T-helper 2 cell treated with Interferon-gamma antibody and Interleukin-4, amounts not matched to agents 100 ng/mL and 5 ng/mL, for 36 hours (primary cell): ENCODE measurements around the gene GPR75. TPM values are rescaled to one million over a fixed set of nuclear protein-coding genes. Genes with fewer than 3 reads are reported as not detected.

ENCODE experiments used
- intact Hi-C: fragments of 100-400 bp; cut with micrococcal nuclease; formaldehyde crosslinking; loops from one replicate; pipeline ENCODE4 v1.15.1; 2023
- total RNA-seq: library from RNA; stranded (reverse); gene quantifications from 2 replicates; pipeline ENCODE4 v1.2.3, GENCODE V29; 2022

Gene GPR75
- 3.5 and 3.6 TPM in 2 replicates for total RNA-seq

- intact Hi-C loops: no loop called here
Measured at GRCh38 chr2:53859206-53860181, at the start of gene GPR75. Gene GPR75, minus strand, starts transcription at chr2:53859967. Its CDS starts 5,211 bp downstream, at chr2:53854756.

DNA sequence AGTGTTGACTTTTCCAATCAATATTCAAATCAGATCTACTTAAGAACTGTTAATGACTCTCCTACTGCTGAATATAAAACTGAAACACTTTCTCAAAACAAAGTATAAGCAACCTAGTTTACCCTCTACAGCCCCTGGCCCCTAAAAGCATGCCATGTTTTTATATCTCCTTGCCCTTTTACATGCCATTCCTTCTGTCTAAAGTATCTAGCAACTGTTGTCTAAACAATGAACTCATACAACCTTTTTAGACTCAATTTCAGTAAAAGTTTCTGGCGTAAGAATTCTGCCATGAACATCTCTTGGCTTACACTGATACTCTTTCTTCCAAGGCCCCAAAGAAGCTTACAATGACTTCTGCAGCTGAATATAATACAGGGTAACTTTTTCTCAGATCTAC is 47.8 kb upstream of the GPR75 start:
- intact Hi-C loops: no loop called here

GRCh38 chr2:53905396-53905795 is 45.6 kb upstream of the GPR75 start:
- intact Hi-C loops: no loop called here

- intact Hi-C loops: no loop called here
Measured at GRCh38 chr2:53903011-53903410, 43.2 kb upstream of the GPR75 start.

DNA sequence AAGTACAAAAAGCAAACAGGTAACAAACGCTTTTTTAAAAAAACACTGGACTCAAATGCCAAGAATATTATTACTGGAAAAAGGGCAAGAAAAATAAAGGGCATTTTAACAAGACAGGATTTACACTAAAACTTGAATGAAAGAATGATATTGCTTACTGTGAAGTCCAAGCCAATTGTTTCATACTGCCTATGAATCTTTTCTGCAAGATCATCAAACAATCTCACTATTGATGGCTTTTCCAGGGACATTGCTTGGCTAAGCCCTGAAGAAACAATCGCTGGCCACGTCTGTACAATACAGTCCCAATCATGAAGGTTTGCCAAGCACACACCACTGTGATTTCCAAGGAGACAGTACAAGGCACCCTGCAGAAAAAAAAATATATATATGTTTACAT is 41.4 kb upstream of the GPR75 start:
- intact Hi-C loops: no loop called here

GRCh38 chr2:53896864-53897263 is 37.1 kb upstream of the GPR75 start:
- intact Hi-C loops: no loop called here

- intact Hi-C loops: no loop called here
Measured at GRCh38 chr2:53886406-53887280, 26.9 kb upstream of the GPR75 start.

- intact Hi-C loops: no loop called here
Measured at GRCh38 chr2:53884883-53885282, 25.1 kb upstream of the GPR75 start.

- intact Hi-C loops: no loop called here
Measured at GRCh38 chr2:53881986-53882385, 22.2 kb upstream of the GPR75 start.

DNA sequence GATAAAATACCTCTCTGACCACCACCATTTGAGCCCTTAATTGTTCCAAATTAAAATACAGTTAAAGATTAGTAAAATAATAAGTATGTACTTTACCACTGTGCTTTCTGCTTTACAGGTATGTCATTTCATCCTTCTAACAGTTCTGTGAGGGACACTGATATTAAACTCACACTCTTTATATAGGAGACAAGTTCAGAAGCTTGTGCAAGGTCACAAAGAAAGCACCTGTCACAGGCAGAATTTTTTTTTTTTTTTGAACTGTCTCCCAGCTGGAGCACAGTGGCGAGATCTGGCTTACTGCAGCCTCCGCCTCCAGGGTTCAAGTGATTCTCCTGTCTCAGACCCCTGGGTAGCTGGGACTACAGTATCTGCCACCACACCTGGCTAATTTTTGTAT is 21.6 kb upstream of the GPR75 start:
- intact Hi-C loops: no loop called here

DNA sequence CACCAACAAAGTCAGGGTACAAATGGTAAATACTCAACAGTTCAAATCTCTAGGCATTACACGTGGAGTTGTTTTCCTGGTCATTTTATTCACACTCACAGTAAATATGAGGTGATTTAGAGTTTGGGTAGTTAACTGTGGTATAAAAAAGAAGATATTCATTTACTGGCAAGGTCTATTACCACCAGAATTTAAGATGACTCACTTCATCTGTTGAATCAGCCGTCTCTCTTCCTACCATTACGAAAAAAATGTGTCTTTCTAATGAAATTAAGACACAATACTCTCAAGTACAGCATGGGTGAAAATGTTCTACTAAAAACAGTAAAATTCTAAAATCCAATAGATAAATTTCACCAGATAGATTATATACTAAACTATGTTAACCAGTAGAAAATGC is 21.0 kb upstream of the GPR75 start:
- intact Hi-C loops: no loop called here

- intact Hi-C loops: no loop called here
Measured at GRCh38 chr2:53877556-53877955, 17.8 kb upstream of the GPR75 start.

GRCh38 chr2:53877112-53877511 is 17.3 kb upstream of the GPR75 start:
- intact Hi-C loops: no loop called here

- intact Hi-C loops: no loop called here
Measured at GRCh38 chr2:53874401-53874950, 14.7 kb upstream of the GPR75 start.

DNA sequence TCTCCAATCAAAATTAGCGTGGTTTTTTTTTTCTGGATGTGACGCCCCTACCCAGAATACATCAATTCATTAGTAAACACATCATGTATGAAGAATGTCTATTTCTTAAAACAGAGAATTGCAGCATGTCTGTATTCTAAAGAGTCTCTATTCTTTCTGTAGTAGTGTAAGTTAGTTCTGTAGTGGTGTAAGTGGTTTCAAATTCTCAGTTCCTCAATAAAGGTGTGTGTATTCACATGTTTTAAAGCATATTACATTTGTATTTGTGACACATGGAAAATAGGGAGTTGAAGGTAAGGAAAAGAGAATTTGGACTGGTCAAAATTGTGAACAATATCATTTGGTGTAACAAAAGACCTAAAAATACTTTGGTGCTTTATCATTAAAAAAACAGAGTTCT is 8.0 kb upstream of the GPR75 start:
- intact Hi-C loops: no loop called here

DNA sequence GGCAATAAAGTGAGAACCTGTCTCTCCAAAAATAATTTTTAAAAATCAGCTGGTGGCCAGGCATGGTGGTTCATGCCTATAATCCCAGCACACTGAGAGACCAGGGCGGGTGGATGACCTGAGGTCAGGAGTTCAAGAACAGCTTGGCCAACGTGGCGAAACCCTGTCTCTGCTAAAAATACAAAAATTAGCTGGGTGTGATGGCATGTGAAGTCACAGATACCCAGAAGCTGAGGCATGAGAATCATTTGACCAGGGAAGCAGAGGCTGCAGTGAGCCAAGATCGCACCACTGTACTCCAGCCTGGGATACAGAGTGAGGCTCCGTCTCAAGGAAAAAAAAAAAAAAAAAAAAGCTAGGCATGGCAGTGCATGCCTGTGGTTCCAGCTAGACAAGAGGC is 7.4 kb upstream of the GPR75 start:
- intact Hi-C loops: no loop called here

DNA sequence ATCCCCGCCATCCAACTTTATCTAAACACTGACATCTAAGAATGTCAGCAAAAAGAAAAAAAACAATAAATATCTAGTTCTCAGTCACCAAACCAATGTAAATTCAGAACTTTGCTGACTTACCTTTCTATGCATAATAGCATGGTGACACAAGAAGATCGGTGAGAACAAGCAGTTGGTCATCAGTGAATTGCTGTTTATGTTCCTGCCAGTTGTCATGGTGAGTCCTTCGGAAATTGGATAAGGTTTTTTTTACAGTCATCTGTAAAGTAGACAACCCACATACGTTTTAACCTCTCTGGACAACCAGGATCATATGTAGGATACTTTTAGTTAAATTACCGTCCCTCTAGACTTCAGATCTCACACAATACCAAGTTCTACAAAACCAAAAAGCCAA is 6.2 kb upstream of the GPR75 start:
- intact Hi-C loops: no loop called here

- intact Hi-C loops: no loop called here
Measured at GRCh38 chr2:53865264-53865663, 5.5 kb upstream of the GPR75 start.

DNA sequence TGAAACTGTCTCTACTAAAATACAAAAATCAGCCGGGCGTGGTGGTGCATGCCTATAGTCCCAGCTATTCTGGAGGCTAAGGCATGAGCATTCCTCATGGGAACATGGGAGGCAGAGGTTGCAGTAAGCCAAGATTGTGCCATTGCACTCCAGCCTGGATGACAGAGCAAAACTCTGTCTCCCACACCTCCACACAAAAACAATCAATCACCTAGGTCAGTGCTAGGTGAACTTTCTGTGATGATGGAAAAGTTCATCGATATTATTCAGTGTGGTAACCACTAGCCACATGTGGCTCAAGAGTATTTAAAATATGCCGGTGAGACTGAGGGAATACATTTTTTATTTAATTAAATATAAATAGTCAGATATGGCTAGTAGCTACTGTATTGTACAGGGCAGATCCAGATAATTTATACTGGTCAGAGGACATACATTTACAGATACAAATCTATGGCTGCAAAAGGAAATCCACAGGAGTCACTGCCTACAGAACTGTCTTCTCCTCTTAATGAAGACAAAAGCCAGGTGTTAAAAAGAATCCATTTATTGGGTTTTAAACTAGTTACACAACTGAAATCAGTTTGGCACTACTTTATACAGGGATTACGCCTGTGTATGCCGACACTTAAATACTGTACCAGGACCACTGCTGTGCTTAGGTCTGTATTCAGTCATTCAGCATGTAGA is 3.9 kb upstream of the GPR75 start:
- intact Hi-C loops: no loop called here

GRCh38 chr2:53861824-53862223 is 2.1 kb upstream of the GPR75 start:
- intact Hi-C loops: no loop called here

- intact Hi-C loops: no loop called here
Measured at GRCh38 chr2:53856272-53856671, 3.5 kb downstream of the GPR75 start.
